Right atrium auricular region (tissue), 2 donors: Measurements from ENCODE around the gene RAD23A. TPM values are rescaled to one million over a fixed set of nuclear protein-coding genes. Genes with fewer than 3 reads are reported as not detected.
"Not testable (repeated sequence)": the region's sequence is repeated elsewhere in the genome, so short reads cannot be mapped to it uniquely, and the experiment has no call there.

Source experiments
- DNase-seq: peaks from one replicate; pipeline ENCODE4 v3.0.0-alpha.2; 2019; ENCODE audit warnings: low spot score
- H3K27ac ChIP-seq, 2 donors: fragments of 200-600 bp; sonication (generic); 1 replicate in 1 of 2; 2 replicates in 1 of 2; pipeline ENCODE4 v1.5.1; 2016 to 2019
- H3K27me3 ChIP-seq, 2 donors: fragments of 200-600 bp; sonication (generic); one replicate each; pipeline versions ENCODE4 v1.5.1 to v1.6.0; 2017 to 2019
- H3K36me3 ChIP-seq: fragments of 200-600 bp; sonication (generic); one replicate; pipeline ENCODE4 v1.5.1; 2016
- H3K4me1 ChIP-seq, 2 donors: fragments of 200-600 bp; sonication (generic); one replicate each; pipeline versions ENCODE4 v1.5.1 to v1.6.0; 2017 to 2019
- H3K4me3 ChIP-seq, 2 donors: fragments of 200-600 bp; sonication (generic); 1 replicate in 1 of 2; 2 replicates in 1 of 2; pipeline ENCODE4 v1.5.1; 2017 to 2019; ENCODE audit warnings: mild to moderate bottlenecking in 1 of 2, moderate library complexity in 1 of 2
- H3K9me3 ChIP-seq, 2 donors: fragments of 200-600 bp; sonication (generic); one replicate each; pipeline ENCODE4 v1.5.1; 2019
- CTCF ChIP-seq, 2 donors: fragments of 200-600 bp; sonication (generic); IDR thresholded peaks; one replicate each; pipeline ENCODE4 v1.5.1; 2019; ENCODE audit warnings: antibody characterized with exemption in 2 of 2
- total RNA-seq, 2 donors: library from RNA; depleted of rRNA; stranded (reverse); fragments of >200 nt; gene quantifications; one replicate each; pipeline ENCODE4 v1.1.0, GENCODE V29; 2016

RAD23A gene
- total RNA-seq, 2 donors from 2014 or later = 178 to 185 TPM

- peak overlapping the region; percentile 54 to 72 for H3K27ac ChIP-seq
- no peaks in the 10 kb centered on the region for H3K9me3 ChIP-seq
- peaks cover 0 to 22% of the 10 kb centered on the region in 2 donors for H3K4me1 ChIP-seq
- peak; percentile 77 for DNase-seq
- no peak for TF ChIP-seq CTCF (IDR thresholded peaks at IDR 0.05)
- H3K4me3 ChIP-seq = peak overlapping the region in 1 of 2 donors; percentile 27
- H3K36me3 ChIP-seq = no peaks in the 10 kb centered on the region
- H3K27me3 ChIP-seq = no peaks in the 10 kb centered on the region
Observed at GRCh38 chr19:12913011-12913561, 32.6 kb upstream of the RAD23A start.

- H3K9me3 ChIP-seq = no peaks in the 10 kb centered on the region
- peaks cover 0 to 26% of the 10 kb centered on the region in 2 donors for H3K4me1 ChIP-seq
- TF ChIP-seq CTCF (IDR thresholded peaks at IDR 0.05) = no peak
- peak overlapping the region; percentile 54 to 72 for H3K27ac ChIP-seq
- H3K27me3 ChIP-seq = no peaks in the 10 kb centered on the region
- no peak overlapping the region for H3K4me3 ChIP-seq
- no peaks in the 10 kb centered on the region for H3K36me3 ChIP-seq
- DNase-seq = no peak
Observed at GRCh38 chr19:12913851-12914690, 31.6 kb upstream of the RAD23A start.

GRCh38 chr19:12915860-12916259, 29.8 kb upstream of the RAD23A start:
- not testable (repeated sequence) for H3K36me3 ChIP-seq, H3K4me3 ChIP-seq, H3K27ac ChIP-seq, H3K9me3 ChIP-seq, DNase-seq, H3K27me3 ChIP-seq
- peaks cover 0 to 26% of the 10 kb centered on the region in 2 donors for H3K4me1 ChIP-seq

- no peaks in the 10 kb centered on the region for H3K9me3 ChIP-seq
- H3K4me1 ChIP-seq = peaks cover 0 to 14% of the 10 kb centered on the region in 2 donors
- TF ChIP-seq CTCF (IDR thresholded peaks at IDR 0.05) = no peak
- no peaks in the 10 kb centered on the region for H3K27me3 ChIP-seq
- H3K36me3 ChIP-seq = peaks cover 11% of the 10 kb centered on the region
- DNase-seq = no peak
- no peak overlapping the region for H3K4me3 ChIP-seq
- no peak overlapping the region for H3K27ac ChIP-seq
Observed at GRCh38 chr19:12918253-12918652, 27.4 kb upstream of the RAD23A start.

- Histone ChIP-seq H3K4me1 (peaks cover 0 to 3% of the 10 kb centered on the region in 2 donors), H3K9me3 (no peaks in the 10 kb centered on the region), H3K36me3 (peaks cover 37% of the 10 kb centered on the region), H3K4me3 (no peak overlapping the region), H3K27ac (no peak overlapping the region), H3K27me3 (no peaks in the 10 kb centered on the region)
- no peak for DNase-seq
- no peak for TF ChIP-seq CTCF (IDR thresholded peaks at IDR 0.05)
Observed at GRCh38 chr19:12921047-12921446, 24.6 kb upstream of the RAD23A start.

GRCh38 chr19:12922959-12923358, 22.7 kb upstream of the RAD23A start:
- Histone ChIP-seq H3K27ac (no peak overlapping the region), H3K4me3 (no peak overlapping the region), H3K4me1 (peaks cover 0 to 3% of the 10 kb centered on the region in 2 donors), H3K36me3 (peaks cover 56% of the 10 kb centered on the region), H3K9me3 (no peaks in the 10 kb centered on the region), H3K27me3 (no peaks in the 10 kb centered on the region)
- DNase-seq = no peak
- no peak for TF ChIP-seq CTCF (IDR thresholded peaks at IDR 0.05)
